Suprapubic skin (tissue), 4 donors: ENCODE results near the gene ZNF655. TPM values are rescaled to one million over a fixed set of nuclear protein-coding genes. Genes with fewer than 3 reads are reported as not detected.

Source experiments
- DNase-seq, 2 donors: peaks; one replicate each; pipeline ENCODE4 v3.0.0-alpha.2; 2019; ENCODE audit warnings: low spot score in 2 of 2
- H3K27ac ChIP-seq: fragments of 200-600 bp; sonication (generic); one replicate; pipeline ENCODE4 v1.5.1; 2019
- H3K27me3 ChIP-seq: fragments of 200-600 bp; sonication (generic); one replicate; pipeline ENCODE4 v1.5.1; 2019
- H3K36me3 ChIP-seq: fragments of 200-600 bp; sonication (generic); one replicate; pipeline ENCODE4 v1.5.1; 2019
- H3K4me1 ChIP-seq: fragments of 200-600 bp; sonication (generic); one replicate; pipeline ENCODE4 v1.5.1; 2019
- H3K4me3 ChIP-seq: fragments of 200-600 bp; sonication (generic); one replicate; pipeline ENCODE4 v1.5.1; 2019; ENCODE audit warnings: mild to moderate bottlenecking
- H3K9me3 ChIP-seq: fragments of 200-600 bp; sonication (generic); one replicate; pipeline ENCODE4 v1.5.1; 2019
- EP300 ChIP-seq: sonication (generic); formaldehyde crosslinking; IDR thresholded peaks from one replicate; pipeline ENCODE4 v1.6.1; 2017; ENCODE audit warnings: antibody characterized with exemption
- POLR2A ChIP-seq, 2 donors: fragments of 450-650 bp; IDR thresholded peaks; one replicate each; pipeline ENCODE4 v1.6.1; 2017; ENCODE audit warnings: antibody characterized with exemption in 2 of 2, mild to moderate bottlenecking in 2 of 2, moderate library complexity in 2 of 2
- POLR2AphosphoS5 ChIP-seq, 3 donors: sonication (generic); formaldehyde crosslinking; IDR thresholded peaks; one replicate each; pipeline ENCODE4 v1.6.1; 2017; ENCODE audit warnings: antibody characterized with exemption in 3 of 3
- WGBS: methylation state at CpG from one replicate; pipeline ENCODE4 v1.1.5; 2018; 5-methylcytosine and 5-hydroxymethylcytosine counted together
- total RNA-seq, 4 donors: library from RNA; depleted of rRNA; stranded (reverse); fragments of >200 nt; gene quantifications; one replicate each; pipeline ENCODE4 v1.1.0, GENCODE V29; 2016
- TF ChIP-seq, protein P1 (sequence below), 2 donors: fragments of 200-600 bp in 1 of 2; fragments of 450-650 bp in 1 of 2; sonication (generic) in 1 of 2; IDR thresholded peaks; one replicate each; pipeline ENCODE4 v1.5.1; 2016 to 2019; ENCODE audit warnings: antibody characterized with exemption in 2 of 2, mild to moderate bottlenecking in 1 of 2, moderate library complexity in 1 of 2

Gene ZNF655
- total RNA-seq: 100 to 1,000 TPM; 122 to 240 (median 146) TPM

GRCh38 chr7:99558306-99559174, at the start of gene ZNF655:
Gene ZNF655, plus strand, starts transcription at chr7:99558642. Its CDS starts 1,918 bp downstream, at chr7:99560560.
- 0% methylated on average over 28 of the region's 73 CpGs for WGBS
- Histone ChIP-seq H3K27me3 (no peaks in the 10 kb centered on the region), H3K36me3 (peaks cover 32% of the 10 kb centered on the region), H3K4me1 (peaks cover 52% of the 10 kb centered on the region), H3K9me3 (no peaks in the 10 kb centered on the region), H3K27ac (peak within 1 kb of the TSS; percentile 98), H3K4me3 (peak within 1 kb of the TSS; percentile 85)
- peak in 1 of 2 donors; percentile 82 for TF ChIP-seq POLR2A (IDR thresholded peaks at IDR 0.05)
- TF ChIP-seq EP300: no peak
- TF ChIP-seq POLR2AphosphoS5 (IDR thresholded peaks at IDR 0.05): peak in 2 of 3 donors; percentile 6 to 10
- TF ChIP-seq, protein P1, sequence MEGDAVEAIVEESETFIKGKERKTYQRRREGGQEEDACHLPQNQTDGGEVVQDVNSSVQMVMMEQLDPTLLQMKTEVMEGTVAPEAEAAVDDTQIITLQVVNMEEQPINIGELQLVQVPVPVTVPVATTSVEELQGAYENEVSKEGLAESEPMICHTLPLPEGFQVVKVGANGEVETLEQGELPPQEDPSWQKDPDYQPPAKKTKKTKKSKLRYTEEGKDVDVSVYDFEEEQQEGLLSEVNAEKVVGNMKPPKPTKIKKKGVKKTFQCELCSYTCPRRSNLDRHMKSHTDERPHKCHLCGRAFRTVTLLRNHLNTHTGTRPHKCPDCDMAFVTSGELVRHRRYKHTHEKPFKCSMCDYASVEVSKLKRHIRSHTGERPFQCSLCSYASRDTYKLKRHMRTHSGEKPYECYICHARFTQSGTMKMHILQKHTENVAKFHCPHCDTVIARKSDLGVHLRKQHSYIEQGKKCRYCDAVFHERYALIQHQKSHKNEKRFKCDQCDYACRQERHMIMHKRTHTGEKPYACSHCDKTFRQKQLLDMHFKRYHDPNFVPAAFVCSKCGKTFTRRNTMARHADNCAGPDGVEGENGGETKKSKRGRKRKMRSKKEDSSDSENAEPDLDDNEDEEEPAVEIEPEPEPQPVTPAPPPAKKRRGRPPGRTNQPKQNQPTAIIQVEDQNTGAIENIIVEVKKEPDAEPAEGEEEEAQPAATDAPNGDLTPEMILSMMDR (IDR thresholded peaks at IDR 0.05): no peak
- DNase-seq: peak; percentile 96 to 97

DNA sequence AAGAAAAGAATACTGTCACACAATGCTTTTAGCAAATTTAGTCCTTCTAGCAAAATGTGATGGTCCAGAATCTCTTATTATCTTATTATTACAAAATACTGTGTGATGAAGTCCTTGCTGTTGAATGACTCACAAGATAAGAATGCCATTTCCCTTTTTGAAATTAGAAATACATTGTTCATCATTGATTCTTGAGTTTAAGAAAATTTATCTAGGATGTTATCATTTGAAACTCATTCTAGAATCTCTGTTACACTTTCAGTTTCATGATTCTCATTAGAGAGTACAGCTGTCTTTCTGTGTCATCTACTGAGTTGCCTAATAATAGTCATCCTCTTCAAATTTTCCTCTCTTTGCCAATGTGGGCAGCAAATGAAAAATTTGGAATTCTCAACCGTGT, 44.4 kb upstream of the ZNF655 start:
- no peak for TF ChIP-seq POLR2A (IDR thresholded peaks at IDR 0.05)
- no peak for TF ChIP-seq POLR2AphosphoS5 (IDR thresholded peaks at IDR 0.05)
- TF ChIP-seq EP300: no peak
- TF ChIP-seq, protein P1 (IDR thresholded peaks at IDR 0.05): no peak
- Histone ChIP-seq H3K27ac (no peak overlapping the region), H3K9me3 (no peaks in the 10 kb centered on the region), H3K4me3 (no peak overlapping the region), H3K36me3 (peaks cover 55% of the 10 kb centered on the region), H3K27me3 (no peaks in the 10 kb centered on the region), H3K4me1 (no peaks in the 10 kb centered on the region)
- 100% methylated on average over 1 of the region's 1 CpG for WGBS
- DNase-seq: no peak

- H3K36me3 ChIP-seq: peaks cover 65% of the 10 kb centered on the region
- no peak overlapping the region for H3K4me3 ChIP-seq
- no peaks in the 10 kb centered on the region for H3K9me3 ChIP-seq
- no peaks in the 10 kb centered on the region for H3K4me1 ChIP-seq
- WGBS: 92% methylated on average over 3 of the region's 3 CpGs
- TF ChIP-seq EP300 (no peak), POLR2A (IDR thresholded peaks at IDR 0.05) (no peak), POLR2AphosphoS5 (IDR thresholded peaks at IDR 0.05) (no peak)
- TF ChIP-seq, protein P1 (IDR thresholded peaks at IDR 0.05): no peak
- no peak for DNase-seq
- no peak overlapping the region for H3K27ac ChIP-seq
- no peaks in the 10 kb centered on the region for H3K27me3 ChIP-seq
These were observed 37.0 kb upstream of the ZNF655 start for GRCh38 chr7:99521399-99521798.

- peaks cover 74% of the 10 kb centered on the region for H3K36me3 ChIP-seq
- H3K4me1 ChIP-seq: no peaks in the 10 kb centered on the region
- H3K4me3 ChIP-seq: no peak overlapping the region
- H3K27me3 ChIP-seq: no peaks in the 10 kb centered on the region
- WGBS: 92% methylated on average over 21 of the region's 21 CpGs
- no peak for DNase-seq
- H3K27ac ChIP-seq: no peak overlapping the region
- TF ChIP-seq, protein P1 (IDR thresholded peaks at IDR 0.05): peak in 1 of 2 donors; percentile 13
- no peak for TF ChIP-seq POLR2A (IDR thresholded peaks at IDR 0.05)
- peaks cover 8% of the 10 kb centered on the region for H3K9me3 ChIP-seq
These were observed 32.6 kb upstream of the ZNF655 start for GRCh38 chr7:99525713-99526440.

GRCh38 chr7:99531354-99531765, 27.1 kb upstream of the ZNF655 start:
- Histone ChIP-seq H3K4me1 (no peaks in the 10 kb centered on the region), H3K4me3 (no peak overlapping the region), H3K27ac (no peak overlapping the region), H3K36me3 (peaks cover 58% of the 10 kb centered on the region), H3K9me3 (peaks cover 27% of the 10 kb centered on the region), H3K27me3 (no peaks in the 10 kb centered on the region)
- peak in 1 of 2 donors; percentile 36 for DNase-seq
- TF ChIP-seq, protein P1 (IDR thresholded peaks at IDR 0.05): no peak
- WGBS: 96% methylated on average over 12 of the region's 12 CpGs
